Testis (tissue), 3 donors: Measurements from ENCODE around the gene DIDO1. TPM values are rescaled to one million over a fixed set of nuclear protein-coding genes. Genes with fewer than 3 reads are reported as not detected.
"Not testable (repeated sequence)": the region's sequence is repeated elsewhere in the genome, so short reads cannot be mapped to it uniquely, and the experiment has no call there.

Source experiments
- DNase-seq: peaks from one replicate; pipeline ENCODE4 v3.0.0-alpha.2; 2019
- H3K27ac ChIP-seq, 2 donors: fragments of 200-600 bp; sonication (generic); one replicate each; pipeline ENCODE4 v1.5.1; 2019
- H3K27me3 ChIP-seq: fragments of 200-600 bp; sonication (generic); one replicate; pipeline ENCODE4 v1.5.1; 2019
- H3K36me3 ChIP-seq: fragments of 200-600 bp; sonication (generic); one replicate; pipeline ENCODE4 v1.5.1; 2017; ENCODE audit warnings: low read depth; ENCODE audit errors: missing control alignments
- H3K4me1 ChIP-seq: fragments of 200-600 bp; sonication (generic); one replicate; pipeline ENCODE4 v1.5.1; 2019
- H3K4me3 ChIP-seq, 2 donors: fragments of 200-600 bp; sonication (generic); one replicate each; pipeline ENCODE4 v1.5.1; 2017 to 2019
- H3K9me3 ChIP-seq: fragments of 200-600 bp; sonication (generic); one replicate; pipeline ENCODE4 v1.5.1; 2017
- POLR2A ChIP-seq: fragments of 450-650 bp; IDR thresholded peaks from one replicate; pipeline ENCODE4 v1.6.1; 2017; ENCODE audit warnings: antibody characterized with exemption, mild to moderate bottlenecking, moderate library complexity
- WGBS, 2 donors: methylation state at CpG; one replicate each; pipeline ENCODE4 v1.1.5; 2018; 5-methylcytosine and 5-hydroxymethylcytosine counted together
- intact Hi-C: fragments of 100-400 bp; cut with DNase I; formaldehyde crosslinking; loops from one replicate; pipeline ENCODE4 v1.15.1; 2023; ENCODE audit warnings: low total_unique reads
- polyA plus RNA-seq: library from polyadenylated mRNA; stranded (reverse); fragments of 350-450 nt; fragmentation: Illumina TruSeq; extraction: RNeasy Lipid Tissue Mini Kit (QIAGEN cat#74804); gene quantifications from one replicate; pipeline ENCODE4 v1.2.3, GENCODE V29; 2014; ENCODE audit warnings: low read depth, low replicate concordance; ENCODE audit not compliant: insufficient read depth
- total RNA-seq, 2 donors: library from RNA; depleted of rRNA; stranded (reverse); fragments of >200 nt; gene quantifications; one replicate each; pipeline ENCODE4 v1.2.3, GENCODE V29; 2016
- TF ChIP-seq, protein P1 (sequence below), 3 experiments: fragments of 450-650 bp in 2 of 3; fragments of 200-600 bp in 1 of 3; sonication (generic) in 1 of 3; IDR thresholded peaks; one replicate each; pipeline ENCODE4 v1.5.1; 2016 to 2019; ENCODE audit warnings: antibody characterized with exemption in 3 of 3, mild to moderate bottlenecking in 2 of 3, moderate library complexity in 1 of 3

DIDO1 gene
- total and polyA plus RNA-seq, 3 donors from 2014 or later = 50.5 to 99.7 (median 98.6) TPM

DNA sequence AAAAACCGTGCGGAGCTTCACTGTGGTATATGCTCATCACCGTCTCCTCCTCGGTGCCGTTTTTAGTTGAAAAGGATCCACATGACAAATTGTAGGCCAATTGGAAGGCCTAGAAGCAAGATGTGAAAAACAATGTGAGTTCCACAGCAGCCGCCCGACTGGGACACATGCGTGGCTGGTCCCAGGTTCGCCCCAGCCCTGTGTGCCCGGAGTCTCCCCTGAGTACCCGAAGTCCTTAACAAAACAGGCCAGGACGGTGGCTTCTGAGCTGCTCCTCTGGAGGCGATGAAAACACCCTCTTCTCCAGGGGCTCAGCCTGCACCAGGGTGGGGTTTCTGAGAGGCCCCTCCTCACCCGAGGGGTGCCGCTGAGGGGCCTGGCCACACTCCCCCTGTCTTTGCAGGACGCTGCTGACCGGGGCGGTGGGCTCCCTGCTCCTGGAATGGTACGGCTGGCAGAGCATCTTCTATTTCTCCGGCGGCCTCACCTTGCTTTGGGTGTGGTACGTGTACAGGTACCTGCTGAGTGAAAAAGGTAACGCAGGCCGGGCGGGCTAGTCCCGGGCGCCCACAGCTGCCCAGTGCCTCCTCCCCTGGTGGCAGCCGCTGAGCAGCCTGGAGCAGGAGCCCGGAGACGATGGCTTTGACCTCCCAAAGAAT is 36.0 kb upstream of the DIDO1 start:
- Histone ChIP-seq H3K9me3 (no peaks in the 10 kb centered on the region), H3K4me3 (no peak overlapping the region), H3K27ac (no peak overlapping the region), H3K27me3 (no peaks in the 10 kb centered on the region), H3K4me1 (no peaks in the 10 kb centered on the region), H3K36me3 (no peaks in the 10 kb centered on the region)
- TF ChIP-seq, protein P1, sequence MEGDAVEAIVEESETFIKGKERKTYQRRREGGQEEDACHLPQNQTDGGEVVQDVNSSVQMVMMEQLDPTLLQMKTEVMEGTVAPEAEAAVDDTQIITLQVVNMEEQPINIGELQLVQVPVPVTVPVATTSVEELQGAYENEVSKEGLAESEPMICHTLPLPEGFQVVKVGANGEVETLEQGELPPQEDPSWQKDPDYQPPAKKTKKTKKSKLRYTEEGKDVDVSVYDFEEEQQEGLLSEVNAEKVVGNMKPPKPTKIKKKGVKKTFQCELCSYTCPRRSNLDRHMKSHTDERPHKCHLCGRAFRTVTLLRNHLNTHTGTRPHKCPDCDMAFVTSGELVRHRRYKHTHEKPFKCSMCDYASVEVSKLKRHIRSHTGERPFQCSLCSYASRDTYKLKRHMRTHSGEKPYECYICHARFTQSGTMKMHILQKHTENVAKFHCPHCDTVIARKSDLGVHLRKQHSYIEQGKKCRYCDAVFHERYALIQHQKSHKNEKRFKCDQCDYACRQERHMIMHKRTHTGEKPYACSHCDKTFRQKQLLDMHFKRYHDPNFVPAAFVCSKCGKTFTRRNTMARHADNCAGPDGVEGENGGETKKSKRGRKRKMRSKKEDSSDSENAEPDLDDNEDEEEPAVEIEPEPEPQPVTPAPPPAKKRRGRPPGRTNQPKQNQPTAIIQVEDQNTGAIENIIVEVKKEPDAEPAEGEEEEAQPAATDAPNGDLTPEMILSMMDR (IDR thresholded peaks at IDR 0.05) = no peak
- no peak for TF ChIP-seq POLR2A
- intact Hi-C loops = no loop called here
- DNase-seq = no peak
- WGBS, 2 donors = 71 to 93% methylated on average over 5 to 30 of the region's 30 CpGs

DNA sequence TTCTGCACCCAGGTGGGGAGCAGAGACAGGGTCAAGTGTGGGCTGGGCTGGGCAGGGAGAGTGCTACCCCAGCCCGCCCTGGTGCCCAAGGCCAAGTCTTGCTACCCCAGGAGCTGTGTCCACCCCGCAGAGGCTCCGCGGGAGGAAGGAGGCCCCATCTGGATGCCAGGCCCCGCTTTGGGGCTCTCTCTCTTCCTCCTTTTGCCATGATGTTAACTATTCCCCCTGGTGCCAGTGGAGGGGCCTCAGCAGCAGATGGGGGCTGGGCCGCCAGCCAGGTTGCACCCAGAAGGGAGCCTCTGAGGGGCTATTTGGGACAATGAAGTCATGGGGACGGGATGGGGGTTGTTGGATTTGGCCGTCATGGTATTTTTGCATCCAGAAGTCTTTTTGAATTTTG is 35.5 kb upstream of the DIDO1 start:
- Histone ChIP-seq H3K27me3 (no peaks in the 10 kb centered on the region), H3K4me1 (no peaks in the 10 kb centered on the region), H3K4me3 (no peak overlapping the region), H3K9me3 (no peaks in the 10 kb centered on the region), H3K27ac (no peak overlapping the region), H3K36me3 (no peaks in the 10 kb centered on the region)
- intact Hi-C loops = no loop called here
- no peak for DNase-seq
- TF ChIP-seq POLR2A = no peak
- TF ChIP-seq, protein P1 (IDR thresholded peaks at IDR 0.05) = no peak
- WGBS, 2 donors = 80 to 89% methylated on average over 8 of the region's 8 CpGs

DNA sequence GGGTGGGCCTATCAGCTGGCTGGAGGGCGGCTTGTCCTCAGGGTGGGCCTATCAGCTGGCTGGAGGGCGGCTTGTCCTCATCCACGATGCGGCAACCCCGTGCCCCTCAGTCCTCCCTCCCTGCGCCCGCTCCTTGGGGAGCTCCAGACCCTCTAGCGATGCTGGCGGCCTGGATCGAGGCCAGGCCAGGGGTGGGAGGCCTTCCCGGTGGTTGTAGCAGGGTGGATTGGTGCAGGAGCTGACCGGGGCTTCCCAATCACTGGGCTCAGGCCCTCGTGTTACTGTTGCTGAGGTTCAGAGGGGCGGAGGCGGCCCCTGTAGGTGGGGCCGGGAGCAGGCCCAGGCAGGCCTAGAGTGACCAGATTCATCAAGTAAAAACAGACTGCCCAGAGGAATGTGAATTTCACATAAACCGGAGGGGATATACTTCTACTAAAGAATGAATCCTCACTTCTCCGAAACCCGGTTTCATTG is 35.0 kb upstream of the DIDO1 start:
- TF ChIP-seq, protein P1 (IDR thresholded peaks at IDR 0.05) = no peak
- no peak for TF ChIP-seq POLR2A

DNA sequence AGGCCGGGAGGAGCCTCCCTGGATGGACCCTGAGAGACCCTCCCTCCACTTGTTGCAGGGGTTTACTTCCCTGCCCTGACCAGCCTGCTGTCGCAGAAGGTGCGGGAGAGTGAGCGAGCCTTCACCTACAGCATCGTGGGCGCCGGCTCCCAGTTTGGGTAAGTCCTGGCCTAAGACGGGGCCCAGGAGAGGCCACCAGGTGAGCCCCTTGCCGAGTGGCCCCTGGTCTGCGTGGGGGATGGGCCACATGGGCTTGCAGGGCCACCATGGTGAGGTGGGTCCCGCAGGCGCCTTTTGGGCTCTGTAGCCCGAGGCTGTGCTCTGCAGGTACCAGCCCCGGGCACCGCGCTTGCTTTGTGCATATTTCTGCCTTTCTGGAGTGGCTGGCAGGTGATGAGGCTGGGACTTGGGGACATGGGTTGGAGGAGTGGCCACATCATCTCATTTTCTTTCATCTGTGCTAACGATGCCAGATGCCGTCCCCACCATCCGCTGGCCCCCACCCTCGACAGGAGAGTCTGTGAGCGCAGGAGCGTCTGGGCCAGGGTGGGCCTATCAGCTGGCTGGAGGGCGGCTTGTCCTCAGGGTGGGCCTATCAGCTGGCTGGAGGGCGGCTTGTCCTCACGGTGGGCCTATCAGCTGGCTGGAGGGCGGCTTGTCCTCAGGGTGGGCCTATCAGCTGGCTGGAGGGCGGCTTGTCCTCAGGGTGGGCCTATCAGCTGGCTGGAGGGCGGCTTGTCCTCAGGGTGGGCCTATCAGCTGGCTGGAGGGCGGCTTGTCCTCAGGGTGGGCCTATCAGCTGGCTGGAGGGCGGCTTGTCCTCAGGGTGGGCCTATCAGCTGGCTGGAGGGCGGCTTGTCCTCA is 34.4 kb upstream of the DIDO1 start:
- H3K27ac ChIP-seq, intact Hi-C loops, H3K27me3 ChIP-seq, H3K4me3 ChIP-seq, H3K4me1 ChIP-seq, H3K36me3 ChIP-seq, H3K9me3 ChIP-seq: not testable (repeated sequence)
- DNase-seq = peak; percentile 41
- 68% methylated on average over 22 of the region's 31 CpGs; no CpG with 5 or more reads in 1 of the 2 donors for WGBS, 2 donors

More for the DNA sequence above, 35.0 kb upstream of the DIDO1 start:
- Histone ChIP-seq H3K4me1 (no peaks in the 10 kb centered on the region), H3K27me3 (no peaks in the 10 kb centered on the region), H3K27ac (no peak overlapping the region), H3K36me3 (no peaks in the 10 kb centered on the region), H3K4me3 (no peak overlapping the region), H3K9me3 (no peaks in the 10 kb centered on the region)
- DNase-seq = peak; percentile 46
- intact Hi-C loops = no loop called here
- 52 to 79% methylated on average over 7 to 18 of the region's 19 CpGs for WGBS, 2 donors

DNA sequence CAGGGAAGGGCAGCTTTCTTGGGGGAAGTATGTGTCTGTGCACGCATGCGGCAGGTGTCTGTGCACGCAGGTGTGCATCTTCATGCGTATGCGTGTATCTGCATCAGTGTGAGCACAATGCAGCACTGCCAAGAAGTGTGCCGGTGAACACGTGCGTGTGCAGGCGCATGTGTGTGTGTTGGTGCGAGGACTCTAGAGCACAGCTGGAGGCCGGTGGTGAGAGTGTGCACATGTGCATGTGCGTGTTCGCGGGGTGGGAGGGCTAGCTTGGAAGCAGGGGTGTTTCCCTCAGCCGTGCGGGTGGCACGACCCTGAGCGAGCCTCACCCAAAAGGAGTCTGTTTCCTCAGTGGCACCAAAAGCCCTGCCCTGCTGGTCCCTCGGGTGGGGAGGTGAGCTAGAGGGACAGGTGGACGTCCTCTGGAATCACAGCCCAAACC is 33.7 kb upstream of the DIDO1 start:
- TF ChIP-seq POLR2A = no peak
- TF ChIP-seq, protein P1 (IDR thresholded peaks at IDR 0.05) = no peak
- no peak for DNase-seq
- 67 to 68% methylated on average over 9 to 20 of the region's 20 CpGs for WGBS, 2 donors
- H3K9me3 ChIP-seq = no peaks in the 10 kb centered on the region
- H3K4me1 ChIP-seq = peaks cover 5% of the 10 kb centered on the region
- intact Hi-C loops = no loop called here
- no peak overlapping the region for H3K27ac ChIP-seq
- H3K4me3 ChIP-seq = no peak overlapping the region
- H3K36me3 ChIP-seq = no peaks in the 10 kb centered on the region
- no peaks in the 10 kb centered on the region for H3K27me3 ChIP-seq
